HG03558 (cell line): ENCODE measurements around the gene RGS3.
A peak's percentile ranks its signal among the peaks of the same experiment; 100 is the strongest.
"Not testable (repeated sequence)": the region's sequence is repeated elsewhere in the genome, so short reads cannot be mapped to it uniquely, and the experiment has no call there.

Experiments used
- ATAC-seq: cut with Tn5 transposase; IDR thresholded peaks from one replicate; pipeline ENCODE4 v1.9.1; 2021; ENCODE audit warnings: moderate number of reproducible peaks; ENCODE audit not compliant: unreplicated experiment; ENCODE audit errors: extremely low read depth

RGS3 gene

GRCh38 chr9:113463418-113464285 lies at the start of gene RGS3:
RGS3 (plus strand) TSS chr9:113463727; CDS start chr9:113463803, 76 bp downstream.
- ATAC-seq, result no peak

GRCh38 chr9:113416149-113416721 lies 47.3 kb upstream of the RGS3 start:
- peak; percentile 89 for ATAC-seq

GRCh38 chr9:113417370-113417769 lies 46.2 kb upstream of the RGS3 start:
- no peak for ATAC-seq

DNA sequence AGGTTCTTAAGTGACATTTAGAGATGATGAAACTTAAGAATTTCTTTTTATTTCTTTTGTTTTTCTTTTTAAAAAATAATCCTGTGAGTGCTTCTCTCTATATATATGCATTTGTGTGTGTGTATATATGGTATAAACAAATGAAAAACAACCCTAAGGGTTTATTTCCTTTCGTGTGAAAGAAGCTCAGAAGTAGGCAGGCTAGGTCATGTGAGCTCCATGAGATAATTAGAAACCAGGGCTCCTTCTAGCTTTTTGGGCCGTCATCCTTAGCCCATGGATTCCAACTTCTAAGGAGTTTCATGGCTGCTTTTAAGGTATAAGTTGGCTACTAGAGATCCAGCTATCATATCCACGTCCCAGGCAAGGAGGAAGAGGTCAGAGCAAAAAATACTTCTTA lies 41.8 kb upstream of the RGS3 start:
- ATAC-seq, result no peak

- no peak for ATAC-seq
Measured at GRCh38 chr9:113425072-113425471, 38.5 kb upstream of the RGS3 start.

GRCh38 chr9:113426701-113427100 lies 36.8 kb upstream of the RGS3 start:
- no peak for ATAC-seq

DNA sequence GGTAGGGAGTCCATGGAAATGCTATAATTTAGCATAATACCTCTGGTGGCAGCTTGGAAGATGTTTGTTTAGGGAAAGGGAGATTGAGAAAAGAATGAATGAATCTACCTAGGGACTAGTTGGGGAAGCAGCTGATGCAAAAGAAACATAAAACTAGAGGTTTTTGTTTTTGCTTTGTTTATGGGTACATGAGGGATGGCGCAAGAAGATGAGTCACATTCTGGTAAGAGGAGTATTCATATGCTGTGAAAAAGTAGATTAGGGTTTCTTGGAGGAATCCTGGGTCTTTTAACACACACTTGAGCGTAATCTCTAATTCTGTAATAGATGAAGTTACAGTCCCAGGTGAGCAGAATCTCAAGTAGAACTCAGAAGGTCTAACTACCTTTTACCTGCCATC lies 35.9 kb upstream of the RGS3 start:
- ATAC-seq, result no peak

DNA sequence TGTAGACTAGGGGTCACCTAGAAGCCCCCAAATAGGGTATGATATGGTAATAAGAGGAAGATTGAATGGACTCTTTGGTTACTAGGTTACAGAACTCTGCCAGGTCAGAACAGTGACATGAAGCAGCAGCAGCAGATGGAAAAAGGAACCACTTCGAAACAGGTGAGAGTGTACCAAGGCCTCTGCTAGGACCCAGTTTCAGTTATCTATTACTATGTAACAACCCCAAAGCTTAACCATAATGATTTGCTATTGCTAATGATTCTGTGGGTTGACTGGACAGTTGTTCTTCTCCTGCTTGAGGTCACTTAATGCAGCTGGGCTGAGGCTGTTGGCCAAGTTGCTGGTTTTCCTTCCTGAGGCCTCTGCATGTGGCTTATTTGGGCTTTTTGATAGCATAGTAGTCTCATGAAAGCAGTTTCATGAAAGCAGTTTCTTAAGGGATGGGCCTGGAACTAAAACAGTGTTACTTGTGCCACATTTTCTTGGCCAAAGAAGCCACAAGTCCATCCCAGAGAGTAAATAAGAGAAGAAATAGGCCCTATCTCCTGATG lies 35.4 kb upstream of the RGS3 start:
- no peak for ATAC-seq

DNA sequence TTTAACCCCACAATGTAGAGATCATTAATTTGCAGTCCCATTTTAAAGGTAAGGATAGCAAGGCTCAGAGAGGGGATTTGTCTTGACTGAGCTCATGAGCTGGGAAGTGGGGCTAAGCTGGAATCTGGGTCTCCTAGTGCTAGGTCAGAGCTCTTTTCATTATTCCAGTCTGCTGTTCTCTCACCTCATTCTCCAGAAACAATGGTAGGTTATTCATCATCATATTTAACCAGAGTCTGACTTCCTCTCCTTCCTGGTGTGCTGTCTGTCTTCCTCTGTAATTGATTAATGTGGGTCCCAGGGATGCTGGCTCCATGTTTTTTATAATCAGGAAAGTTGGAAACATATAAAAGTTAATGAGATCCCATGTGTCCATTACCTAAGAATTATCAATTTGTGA lies 32.3 kb upstream of the RGS3 start:
- ATAC-seq, result no peak

GRCh38 chr9:113436728-113437515 lies 26.6 kb upstream of the RGS3 start:
- no peak for ATAC-seq

DNA sequence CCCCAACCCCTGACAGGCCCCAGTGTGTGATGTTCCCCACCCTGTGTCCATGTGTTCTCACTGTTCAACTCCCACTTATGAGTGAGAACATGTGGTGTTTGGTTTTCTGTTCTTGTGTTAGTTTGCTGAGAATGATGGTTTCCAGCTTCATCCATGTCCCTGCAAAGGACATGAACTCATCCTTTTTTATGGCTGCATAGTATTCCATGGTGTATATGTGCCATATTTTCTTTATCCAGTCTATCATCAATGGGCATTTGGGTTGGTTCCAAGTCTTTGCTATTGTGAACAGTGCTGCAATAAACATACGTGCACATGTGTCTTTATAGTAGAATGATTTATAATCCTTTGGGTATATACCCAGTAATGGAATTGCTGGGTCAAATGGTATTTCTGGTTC lies 25.8 kb upstream of the RGS3 start:
- ATAC-seq, result not testable (repeated sequence)

DNA sequence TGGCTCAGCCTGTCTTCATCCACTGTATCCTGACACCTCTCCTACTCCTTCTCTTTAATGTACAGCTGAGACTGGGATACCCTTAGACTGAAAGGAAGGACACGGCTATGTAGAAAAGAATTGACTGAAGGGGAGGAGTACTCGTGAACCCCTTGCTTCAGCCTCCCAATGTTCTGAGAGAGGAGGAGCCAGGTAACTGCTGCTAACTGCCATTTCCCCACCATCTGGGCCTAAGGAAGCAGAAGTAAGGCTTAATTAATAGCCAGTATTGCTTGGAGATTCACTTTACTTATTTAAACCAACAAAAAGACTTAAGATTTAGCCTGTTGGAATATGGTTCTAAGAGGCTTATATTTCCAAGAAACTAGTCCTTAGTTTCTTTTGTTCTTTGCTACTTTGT lies 18.8 kb upstream of the RGS3 start:
- ATAC-seq, result no peak

DNA sequence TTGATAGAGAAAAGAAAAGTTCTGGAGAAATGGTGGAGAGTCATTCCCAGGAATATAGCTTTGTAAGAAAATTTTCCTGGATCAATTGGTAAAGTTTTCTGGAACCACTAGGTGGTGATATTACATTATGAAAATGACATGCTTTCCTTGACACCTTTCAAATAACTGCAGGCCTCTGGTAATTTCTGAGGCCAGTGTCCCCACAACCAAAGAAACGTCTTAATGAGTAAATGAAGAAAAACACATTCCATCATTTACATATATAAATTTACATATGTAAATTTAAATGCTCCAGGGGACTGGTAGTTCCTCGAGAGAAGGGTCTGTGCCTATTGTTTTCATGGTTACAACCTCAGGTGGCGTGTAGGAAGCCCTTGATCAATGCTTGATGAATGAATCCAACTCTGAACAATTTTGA lies 17.2 kb upstream of the RGS3 start:
- no peak for ATAC-seq

GRCh38 chr9:113449376-113449775 lies 14.2 kb upstream of the RGS3 start:
- no peak for ATAC-seq

DNA sequence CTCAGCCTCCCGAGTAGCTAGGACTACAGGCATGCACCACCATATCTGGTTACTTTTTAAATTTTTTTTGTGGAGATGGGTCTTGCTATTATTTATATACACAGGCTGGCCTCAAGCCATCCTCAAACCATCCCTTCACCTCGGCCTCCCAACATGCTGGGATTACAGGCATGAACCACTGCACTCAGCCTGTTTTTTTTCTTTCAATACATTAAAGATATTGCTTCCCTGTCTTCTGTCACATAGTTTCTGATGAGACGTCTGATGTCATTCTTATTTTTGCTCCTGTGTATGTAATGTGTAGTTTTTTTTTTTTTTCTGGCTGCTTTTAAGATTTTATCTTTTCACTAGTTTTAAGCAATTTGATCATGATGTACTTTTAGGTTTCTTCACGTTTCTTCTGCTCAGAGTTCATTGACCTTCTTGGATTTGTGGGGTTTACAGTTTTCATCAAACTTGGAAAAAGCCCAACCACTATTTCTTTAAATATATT lies 11.4 kb upstream of the RGS3 start:
- ATAC-seq, result no peak

GRCh38 chr9:113454914-113455761 lies 8.4 kb upstream of the RGS3 start:
- ATAC-seq, result no peak

DNA sequence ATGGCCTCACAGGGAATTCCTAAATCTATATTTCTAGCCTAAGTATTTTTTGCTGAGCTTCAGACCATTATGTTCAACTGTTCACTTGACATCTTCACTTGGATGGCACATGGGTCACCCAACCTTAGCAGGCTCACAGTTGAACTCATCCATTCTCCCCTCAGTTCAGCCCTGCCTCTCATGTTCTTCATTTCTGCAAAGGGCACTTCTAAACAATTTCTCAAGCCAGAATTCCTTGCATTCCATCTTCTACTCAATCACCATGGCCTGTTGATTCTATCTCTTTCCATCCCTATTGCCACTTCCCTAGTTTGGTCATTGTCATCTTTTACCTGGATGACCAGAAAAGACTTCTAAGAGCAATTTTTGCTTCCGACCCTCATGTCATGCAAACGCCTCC lies 7.3 kb upstream of the RGS3 start:
- ATAC-seq, result no peak

GRCh38 chr9:113461285-113461684 lies 2.2 kb upstream of the RGS3 start:
- ATAC-seq, result no peak

- no peak for ATAC-seq
Measured at GRCh38 chr9:113461943-113462342, 1.6 kb upstream of the RGS3 start.

- no peak for ATAC-seq
Measured at GRCh38 chr9:113462781-113463286, 693 bp upstream of the RGS3 start.
